GM06990 (cell line): Measurements from ENCODE around the gene MTMR4.

ENCODE experiments used
- DNase-seq: peaks from one replicate; pipeline ENCODE4 v3.0.0-alpha.2; 2011; ENCODE audit not compliant: insufficient read length; ENCODE audit errors: extremely low read depth
- H3K27me3 ChIP-seq: replicated peaks from 2 replicates; pipeline ENCODE4 v1.6.0; 2011; ENCODE audit warnings: low read length; ENCODE audit not compliant: control insufficient read depth, insufficient read depth
- H3K36me3 ChIP-seq: 2 replicates; pipeline ENCODE4 v1.5.1; 2011; ENCODE audit warnings: low read length; ENCODE audit not compliant: control insufficient read depth, insufficient read depth
- H3K4me3 ChIP-seq: replicated peaks from 2 replicates; pipeline ENCODE4 v1.5.1; 2011; ENCODE audit warnings: low read depth, mild to moderate bottlenecking, control low read depth, low read length
- CTCF ChIP-seq: IDR thresholded peaks from 2 replicates; pipeline ENCODE4 v1.5.1; 2011; ENCODE audit warnings: low read length, control low read depth, mild to moderate bottlenecking, inconsistent platforms; ENCODE audit not compliant: insufficient read depth, poor library complexity, severe bottlenecking

The MTMR4 gene

GRCh38 chr17:58498177-58498828 is 16.1 kb downstream of the MTMR4 start:
- no peak for TF ChIP-seq CTCF
- DNase-seq, result no peak
- Histone ChIP-seq H3K36me3 (peaks cover 33% of the 10 kb centered on the region), H3K27me3 (no peaks in the 10 kb centered on the region), H3K4me3 (no peak overlapping the region)

GRCh38 chr17:58493506-58493905 is 20.9 kb downstream of the MTMR4 start:
- Histone ChIP-seq H3K27me3 (no peaks in the 10 kb centered on the region), H3K36me3 (peaks cover 54% of the 10 kb centered on the region), H3K4me3 (no peak overlapping the region)
- no peak for TF ChIP-seq CTCF
- no peak for DNase-seq

GRCh38 chr17:58492238-58493121 is 22.0 kb downstream of the MTMR4 start:
- DNase-seq, result no peak
- H3K36me3 ChIP-seq, result peaks cover 53% of the 10 kb centered on the region
- no peaks in the 10 kb centered on the region for H3K27me3 ChIP-seq
- no peak overlapping the region for H3K4me3 ChIP-seq
- no peak for TF ChIP-seq CTCF

GRCh38 chr17:58491510-58492045 is 22.9 kb downstream of the MTMR4 start:
- no peak for DNase-seq
- H3K36me3 ChIP-seq, result peaks cover 51% of the 10 kb centered on the region

GRCh38 chr17:58488428-58488890 is 26.0 kb downstream of the MTMR4 start:
- peaks cover 29% of the 10 kb centered on the region for H3K36me3 ChIP-seq
- no peak for TF ChIP-seq CTCF
- DNase-seq, result no peak
- H3K27me3 ChIP-seq, result no peaks in the 10 kb centered on the region
- no peak overlapping the region for H3K4me3 ChIP-seq

More at GRCh38 chr17:58491510-58492045, 22.9 kb downstream of the MTMR4 start:
- TF ChIP-seq CTCF, result no peak
- no peaks in the 10 kb centered on the region for H3K27me3 ChIP-seq
- no peak overlapping the region for H3K4me3 ChIP-seq
